Thymus (tissue), 11 donors: ENCODE measurements around the gene SLC4A1AP. TPM values are rescaled to one million over a fixed set of nuclear protein-coding genes. Genes with fewer than 3 reads are reported as not detected.
A peak's percentile ranks its signal among the peaks of the same experiment; 100 is the strongest.

Experiments used
- DNase-seq, 9 donors: peaks; one replicate each; pipeline ENCODE4 v3.0.0-alpha.2; 2013; ENCODE audit warnings: low spot score in 9 of 9, low read depth in 6 of 9, missing footprints in 1 of 9
- H3K27ac ChIP-seq, 2 donors: one replicate each; pipeline ENCODE4 v1.5.1; 2013; ENCODE audit warnings: control low read depth in 1 of 2, low read depth in 1 of 2, low read length in 1 of 2, mild to moderate bottlenecking in 1 of 2, moderate library complexity in 1 of 2
- H3K27me3 ChIP-seq, 2 donors: one replicate each; pipeline ENCODE4 v1.5.1; 2013; ENCODE audit warnings: low read length in 1 of 2; ENCODE audit not compliant: control insufficient read depth in 2 of 2, insufficient read depth in 1 of 2
- H3K36me3 ChIP-seq, 2 donors: one replicate each; pipeline ENCODE4 v1.5.1; 2013; ENCODE audit warnings: low read length in 1 of 2, mild to moderate bottlenecking in 1 of 2, moderate library complexity in 1 of 2; ENCODE audit not compliant: control insufficient read depth in 2 of 2, insufficient read depth in 2 of 2
- H3K4me1 ChIP-seq, 2 donors: one replicate each; pipeline ENCODE4 v1.5.1; 2013; ENCODE audit warnings: low read length in 2 of 2; ENCODE audit not compliant: control insufficient read depth in 2 of 2, insufficient read depth in 2 of 2
- H3K4me3 ChIP-seq, 2 donors: one replicate each; pipeline ENCODE4 v1.5.1; 2013; ENCODE audit warnings: low read length in 2 of 2, control low read depth in 1 of 2, mild to moderate bottlenecking in 1 of 2
- H3K9me3 ChIP-seq, 2 donors: one replicate each; pipeline ENCODE4 v1.5.1; 2013; ENCODE audit warnings: low read length in 1 of 2, mild to moderate bottlenecking in 1 of 2; ENCODE audit not compliant: control insufficient read depth in 2 of 2, insufficient read depth in 1 of 2
- WGBS: extraction: QIAGEN DNeasy Blood & Tissue Kit; methylation state at CpG from one replicate; pipeline ENCODE4 v1.1.7; 2013; 5-methylcytosine and 5-hydroxymethylcytosine counted together
- polyA plus RNA-seq: library from polyadenylated mRNA; stranded (reverse); fragments of 200-250 nt; gene quantifications from one replicate; pipeline ENCODE4 v1.2.3, GENCODE V29; 2013
- total RNA-seq: library from RNA; stranded (reverse); fragments of 120-200 nt; gene quantifications from one replicate; pipeline ENCODE4 v1.2.4, GENCODE V29; 2013
- donor health status: healthy.

SLC4A1AP gene
- total and polyA plus RNA-seq, 2 donors: 21.7 to 27.1 TPM

- peaks cover 0 to 16% of the 10 kb centered on the region in 2 donors for H3K4me1 ChIP-seq
- H3K27me3 ChIP-seq: peaks cover 19 to 69% of the 10 kb centered on the region in 2 donors
- H3K27ac ChIP-seq: no peak overlapping the region
- WGBS: 78% methylated on average over 9 of the region's 9 CpGs
- no peaks in the 10 kb centered on the region for H3K9me3 ChIP-seq
- no peak for DNase-seq
- no peaks in the 10 kb centered on the region for H3K36me3 ChIP-seq
- H3K4me3 ChIP-seq: no peak overlapping the region
Observed at GRCh38 chr2:27717070-27717795, 53.5 kb downstream of the SLC4A1AP start.

- H3K27me3 ChIP-seq: peaks cover 10 to 43% of the 10 kb centered on the region in 2 donors
- 81% methylated on average over 7 of the region's 7 CpGs for WGBS
- H3K9me3 ChIP-seq: no peaks in the 10 kb centered on the region
- peaks cover 0 to 11% of the 10 kb centered on the region in 2 donors for H3K4me1 ChIP-seq
- no peak for DNase-seq
- no peak overlapping the region for H3K27ac ChIP-seq
- no peak overlapping the region for H3K4me3 ChIP-seq
- no peaks in the 10 kb centered on the region for H3K36me3 ChIP-seq
Observed at GRCh38 chr2:27720004-27720551, 56.4 kb downstream of the SLC4A1AP start.

GRCh38 chr2:27721335-27721734 lies 57.6 kb downstream of the SLC4A1AP start:
- H3K27ac ChIP-seq: no peak overlapping the region

GRCh38 chr2:27721884-27722485 lies 58.3 kb downstream of the SLC4A1AP start:
- 81% methylated on average over 2 of the region's 2 CpGs for WGBS
- no peak for DNase-seq
- no peak overlapping the region for H3K27ac ChIP-seq

More at GRCh38 chr2:27721335-27721734, 57.6 kb downstream of the SLC4A1AP start:
- Histone ChIP-seq H3K9me3 (no peaks in the 10 kb centered on the region), H3K36me3 (no peaks in the 10 kb centered on the region), H3K4me3 (no peak overlapping the region), H3K4me1 (peaks cover 0 to 5% of the 10 kb centered on the region in 2 donors), H3K27me3 (peaks cover 4 to 33% of the 10 kb centered on the region in 2 donors)
- DNase-seq: no peak
- 92% methylated on average over 8 of the region's 8 CpGs for WGBS

GRCh38 chr2:27723372-27724144 lies 59.9 kb downstream of the SLC4A1AP start:
- DNase-seq: peak in 1 of 9 donors; percentile 32
- H3K36me3 ChIP-seq: no peaks in the 10 kb centered on the region
- H3K27me3 ChIP-seq: peaks cover 0 to 11% of the 10 kb centered on the region in 2 donors
- WGBS: 59% methylated on average over 11 of the region's 11 CpGs
- no peaks in the 10 kb centered on the region for H3K9me3 ChIP-seq
- no peak overlapping the region for H3K4me3 ChIP-seq
- peaks cover 0 to 6% of the 10 kb centered on the region in 2 donors for H3K4me1 ChIP-seq
- H3K27ac ChIP-seq: no peak overlapping the region

More at GRCh38 chr2:27721884-27722485, 58.3 kb downstream of the SLC4A1AP start:
- no peak overlapping the region for H3K4me3 ChIP-seq
- H3K36me3 ChIP-seq: no peaks in the 10 kb centered on the region
- no peaks in the 10 kb centered on the region for H3K9me3 ChIP-seq
- no peaks in the 10 kb centered on the region for H3K4me1 ChIP-seq
- H3K27me3 ChIP-seq: peaks cover under 1 to 26% of the 10 kb centered on the region in 2 donors

- Histone ChIP-seq H3K36me3 (no peaks in the 10 kb centered on the region), H3K9me3 (no peaks in the 10 kb centered on the region), H3K4me1 (peaks cover 0 to 9% of the 10 kb centered on the region in 2 donors), H3K4me3 (no peak overlapping the region), H3K27me3 (peaks cover 0 to 9% of the 10 kb centered on the region in 2 donors), H3K27ac (no peak overlapping the region)
- WGBS: 95% methylated on average over 3 of the region's 3 CpGs
- no peak for DNase-seq
Observed at GRCh38 chr2:27724191-27724590, 60.5 kb downstream of the SLC4A1AP start.

- H3K4me3 ChIP-seq: no peak overlapping the region
- no peak overlapping the region for H3K27ac ChIP-seq
- H3K9me3 ChIP-seq: no peaks in the 10 kb centered on the region
- no peak for DNase-seq
- H3K36me3 ChIP-seq: no peaks in the 10 kb centered on the region
- H3K27me3 ChIP-seq: peaks cover 0 to 4% of the 10 kb centered on the region in 2 donors
- peaks cover 0 to 12% of the 10 kb centered on the region in 2 donors for H3K4me1 ChIP-seq
- 96% methylated on average over 5 of the region's 5 CpGs for WGBS
Observed at GRCh38 chr2:27724905-27725701, 61.4 kb downstream of the SLC4A1AP start.

- H3K27ac ChIP-seq: no peak overlapping the region
- no peaks in the 10 kb centered on the region for H3K9me3 ChIP-seq
- peaks cover 0 to 12% of the 10 kb centered on the region in 2 donors for H3K4me1 ChIP-seq
- 91% methylated on average over 9 of the region's 9 CpGs for WGBS
- no peaks in the 10 kb centered on the region for H3K36me3 ChIP-seq
- no peak overlapping the region for H3K4me3 ChIP-seq
- no peak for DNase-seq
- no peaks in the 10 kb centered on the region for H3K27me3 ChIP-seq
Observed at GRCh38 chr2:27727257-27727656, 63.6 kb downstream of the SLC4A1AP start.
